ENCODE data around the gene MAP3K20. TPM values are rescaled to one million over a fixed set of nuclear protein-coding genes. Genes with fewer than 3 reads are reported as not detected.

The MAP3K20 gene
- total RNA-seq, 1 experiment from 2014 or later = 15.2 TPM

GRCh38 chr2:173130496-173131465, 55.1 kb downstream of the MAP3K20 start (continued):
- TF ChIP-seq, protein P1, sequence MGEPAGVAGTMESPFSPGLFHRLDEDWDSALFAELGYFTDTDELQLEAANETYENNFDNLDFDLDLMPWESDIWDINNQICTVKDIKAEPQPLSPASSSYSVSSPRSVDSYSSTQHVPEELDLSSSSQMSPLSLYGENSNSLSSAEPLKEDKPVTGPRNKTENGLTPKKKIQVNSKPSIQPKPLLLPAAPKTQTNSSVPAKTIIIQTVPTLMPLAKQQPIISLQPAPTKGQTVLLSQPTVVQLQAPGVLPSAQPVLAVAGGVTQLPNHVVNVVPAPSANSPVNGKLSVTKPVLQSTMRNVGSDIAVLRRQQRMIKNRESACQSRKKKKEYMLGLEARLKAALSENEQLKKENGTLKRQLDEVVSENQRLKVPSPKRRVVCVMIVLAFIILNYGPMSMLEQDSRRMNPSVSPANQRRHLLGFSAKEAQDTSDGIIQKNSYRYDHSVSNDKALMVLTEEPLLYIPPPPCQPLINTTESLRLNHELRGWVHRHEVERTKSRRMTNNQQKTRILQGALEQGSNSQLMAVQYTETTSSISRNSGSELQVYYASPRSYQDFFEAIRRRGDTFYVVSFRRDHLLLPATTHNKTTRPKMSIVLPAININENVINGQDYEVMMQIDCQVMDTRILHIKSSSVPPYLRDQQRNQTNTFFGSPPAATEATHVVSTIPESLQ (CRISPR knock-in tag; IDR thresholded peaks at IDR 0.05) = no peak
- TF ChIP-seq NR1H2 (CRISPR knock-in tag; IDR thresholded peaks at IDR 0.05) (no peak), CREB1 (CRISPR knock-in tag; IDR thresholded peaks at IDR 0.05) (no peak), ESRRA (CRISPR knock-in tag; IDR thresholded peaks at IDR 0.05; ENCODE audit: borderline replicate concordance) (no peak), FOXJ3 (CRISPR knock-in tag; IDR thresholded peaks at IDR 0.05; ENCODE audit: borderline replicate concordance) (no peak), SOX15 (CRISPR knock-in tag; IDR thresholded peaks at IDR 0.05) (no peak), CBFB (CRISPR knock-in tag; IDR thresholded peaks at IDR 0.05; ENCODE audit: low read depth) (no peak), SMAD4 (CRISPR knock-in tag; IDR thresholded peaks at IDR 0.05) (no peak), FOXP4 (CRISPR knock-in tag; IDR thresholded peaks at IDR 0.05) (no peak), ZBTB21 (CRISPR knock-in tag; IDR thresholded peaks at IDR 0.05; ENCODE audit: borderline replicate concordance) (no peak)
- TF ChIP-seq, protein P2, sequence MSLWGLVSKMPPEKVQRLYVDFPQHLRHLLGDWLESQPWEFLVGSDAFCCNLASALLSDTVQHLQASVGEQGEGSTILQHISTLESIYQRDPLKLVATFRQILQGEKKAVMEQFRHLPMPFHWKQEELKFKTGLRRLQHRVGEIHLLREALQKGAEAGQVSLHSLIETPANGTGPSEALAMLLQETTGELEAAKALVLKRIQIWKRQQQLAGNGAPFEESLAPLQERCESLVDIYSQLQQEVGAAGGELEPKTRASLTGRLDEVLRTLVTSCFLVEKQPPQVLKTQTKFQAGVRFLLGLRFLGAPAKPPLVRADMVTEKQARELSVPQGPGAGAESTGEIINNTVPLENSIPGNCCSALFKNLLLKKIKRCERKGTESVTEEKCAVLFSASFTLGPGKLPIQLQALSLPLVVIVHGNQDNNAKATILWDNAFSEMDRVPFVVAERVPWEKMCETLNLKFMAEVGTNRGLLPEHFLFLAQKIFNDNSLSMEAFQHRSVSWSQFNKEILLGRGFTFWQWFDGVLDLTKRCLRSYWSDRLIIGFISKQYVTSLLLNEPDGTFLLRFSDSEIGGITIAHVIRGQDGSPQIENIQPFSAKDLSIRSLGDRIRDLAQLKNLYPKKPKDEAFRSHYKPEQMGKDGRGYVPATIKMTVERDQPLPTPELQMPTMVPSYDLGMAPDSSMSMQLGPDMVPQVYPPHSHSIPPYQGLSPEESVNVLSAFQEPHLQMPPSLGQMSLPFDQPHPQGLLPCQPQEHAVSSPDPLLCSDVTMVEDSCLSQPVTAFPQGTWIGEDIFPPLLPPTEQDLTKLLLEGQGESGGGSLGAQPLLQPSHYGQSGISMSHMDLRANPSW (CRISPR knock-in tag; conservative IDR thresholded peaks at IDR 0.05; ENCODE audit: low read depth) = no peak
- TF ChIP-seq, protein P3, sequence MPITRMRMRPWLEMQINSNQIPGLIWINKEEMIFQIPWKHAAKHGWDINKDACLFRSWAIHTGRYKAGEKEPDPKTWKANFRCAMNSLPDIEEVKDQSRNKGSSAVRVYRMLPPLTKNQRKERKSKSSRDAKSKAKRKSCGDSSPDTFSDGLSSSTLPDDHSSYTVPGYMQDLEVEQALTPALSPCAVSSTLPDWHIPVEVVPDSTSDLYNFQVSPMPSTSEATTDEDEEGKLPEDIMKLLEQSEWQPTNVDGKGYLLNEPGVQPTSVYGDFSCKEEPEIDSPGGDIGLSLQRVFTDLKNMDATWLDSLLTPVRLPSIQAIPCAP (CRISPR knock-in tag; IDR thresholded peaks at IDR 0.05) = no peak
- TF ChIP-seq, protein P4, sequence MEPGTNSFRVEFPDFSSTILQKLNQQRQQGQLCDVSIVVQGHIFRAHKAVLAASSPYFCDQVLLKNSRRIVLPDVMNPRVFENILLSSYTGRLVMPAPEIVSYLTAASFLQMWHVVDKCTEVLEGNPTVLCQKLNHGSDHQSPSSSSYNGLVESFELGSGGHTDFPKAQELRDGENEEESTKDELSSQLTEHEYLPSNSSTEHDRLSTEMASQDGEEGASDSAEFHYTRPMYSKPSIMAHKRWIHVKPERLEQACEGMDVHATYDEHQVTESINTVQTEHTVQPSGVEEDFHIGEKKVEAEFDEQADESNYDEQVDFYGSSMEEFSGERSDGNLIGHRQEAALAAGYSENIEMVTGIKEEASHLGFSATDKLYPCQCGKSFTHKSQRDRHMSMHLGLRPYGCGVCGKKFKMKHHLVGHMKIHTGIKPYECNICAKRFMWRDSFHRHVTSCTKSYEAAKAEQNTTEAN (CRISPR knock-in tag; IDR thresholded peaks at IDR 0.05) = no peak

- Mint-ChIP-seq H3K36me3 (peaks cover 5% of the 10 kb centered on the region), H3K9me3 (peaks cover 5% of the 10 kb centered on the region), H3K27ac (peak overlapping the region; percentile 4; the same call in 1 of the 2 replicates), H3K4me1 (peaks cover 46% of the 10 kb centered on the region), H3K4me3 (no peak overlapping the region), H3K27me3 (ENCODE audit: low read depth) (no peaks in the 10 kb centered on the region)
- ChIA-PET POLR2A (no interaction called here), CTCF (no interaction called here)
- peak; percentile 41; the same call in 1 of the 2 replicates for ATAC-seq
- DNase-seq (ENCODE audit: low spot score) = no peak
- TF ChIP-seq, protein P3 (CRISPR knock-in tag; IDR thresholded peaks at IDR 0.05) = no peak
- TF ChIP-seq, protein P5, sequence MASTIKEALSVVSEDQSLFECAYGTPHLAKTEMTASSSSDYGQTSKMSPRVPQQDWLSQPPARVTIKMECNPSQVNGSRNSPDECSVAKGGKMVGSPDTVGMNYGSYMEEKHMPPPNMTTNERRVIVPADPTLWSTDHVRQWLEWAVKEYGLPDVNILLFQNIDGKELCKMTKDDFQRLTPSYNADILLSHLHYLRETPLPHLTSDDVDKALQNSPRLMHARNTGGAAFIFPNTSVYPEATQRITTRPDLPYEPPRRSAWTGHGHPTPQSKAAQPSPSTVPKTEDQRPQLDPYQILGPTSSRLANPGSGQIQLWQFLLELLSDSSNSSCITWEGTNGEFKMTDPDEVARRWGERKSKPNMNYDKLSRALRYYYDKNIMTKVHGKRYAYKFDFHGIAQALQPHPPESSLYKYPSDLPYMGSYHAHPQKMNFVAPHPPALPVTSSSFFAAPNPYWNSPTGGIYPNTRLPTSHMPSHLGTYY (CRISPR knock-in tag; IDR thresholded peaks at IDR 0.05) = no peak
- TF ChIP-seq USF1 (CRISPR knock-in tag; IDR thresholded peaks at IDR 0.05) = 0 out of 2 replicates have a peak, but pooled peaks have one; percentile 16
- TF ChIP-seq, protein P6, sequence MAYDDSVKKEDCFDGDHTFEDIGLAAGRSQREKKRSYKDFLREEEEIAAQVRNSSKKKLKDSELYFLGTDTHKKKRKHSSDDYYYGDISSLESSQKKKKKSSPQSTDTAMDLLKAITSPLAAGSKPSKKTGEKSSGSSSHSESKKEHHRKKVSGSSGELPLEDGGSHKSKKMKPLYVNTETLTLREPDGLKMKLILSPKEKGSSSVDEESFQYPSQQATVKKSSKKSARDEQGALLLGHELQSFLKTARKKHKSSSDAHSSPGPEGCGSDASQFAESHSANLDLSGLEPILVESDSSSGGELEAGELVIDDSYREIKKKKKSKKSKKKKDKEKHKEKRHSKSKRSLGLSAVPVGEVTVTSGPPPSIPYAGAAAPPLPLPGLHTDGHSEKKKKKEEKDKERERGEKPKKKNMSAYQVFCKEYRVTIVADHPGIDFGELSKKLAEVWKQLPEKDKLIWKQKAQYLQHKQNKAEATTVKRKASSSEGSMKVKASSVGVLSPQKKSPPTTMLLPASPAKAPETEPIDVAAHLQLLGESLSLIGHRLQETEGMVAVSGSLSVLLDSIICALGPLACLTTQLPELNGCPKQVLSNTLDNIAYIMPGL (CRISPR knock-in tag; IDR thresholded peaks at IDR 0.05) = no peak
- TF ChIP-seq, protein P7, sequence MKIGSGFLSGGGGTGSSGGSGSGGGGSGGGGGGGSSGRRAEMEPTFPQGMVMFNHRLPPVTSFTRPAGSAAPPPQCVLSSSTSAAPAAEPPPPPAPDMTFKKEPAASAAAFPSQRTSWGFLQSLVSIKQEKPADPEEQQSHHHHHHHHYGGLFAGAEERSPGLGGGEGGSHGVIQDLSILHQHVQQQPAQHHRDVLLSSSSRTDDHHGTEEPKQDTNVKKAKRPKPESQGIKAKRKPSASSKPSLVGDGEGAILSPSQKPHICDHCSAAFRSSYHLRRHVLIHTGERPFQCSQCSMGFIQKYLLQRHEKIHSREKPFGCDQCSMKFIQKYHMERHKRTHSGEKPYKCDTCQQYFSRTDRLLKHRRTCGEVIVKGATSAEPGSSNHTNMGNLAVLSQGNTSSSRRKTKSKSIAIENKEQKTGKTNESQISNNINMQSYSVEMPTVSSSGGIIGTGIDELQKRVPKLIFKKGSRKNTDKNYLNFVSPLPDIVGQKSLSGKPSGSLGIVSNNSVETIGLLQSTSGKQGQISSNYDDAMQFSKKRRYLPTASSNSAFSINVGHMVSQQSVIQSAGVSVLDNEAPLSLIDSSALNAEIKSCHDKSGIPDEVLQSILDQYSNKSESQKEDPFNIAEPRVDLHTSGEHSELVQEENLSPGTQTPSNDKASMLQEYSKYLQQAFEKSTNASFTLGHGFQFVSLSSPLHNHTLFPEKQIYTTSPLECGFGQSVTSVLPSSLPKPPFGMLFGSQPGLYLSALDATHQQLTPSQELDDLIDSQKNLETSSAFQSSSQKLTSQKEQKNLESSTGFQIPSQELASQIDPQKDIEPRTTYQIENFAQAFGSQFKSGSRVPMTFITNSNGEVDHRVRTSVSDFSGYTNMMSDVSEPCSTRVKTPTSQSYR (CRISPR knock-in tag; IDR thresholded peaks at IDR 0.05) = no peak
Observed at GRCh38 chr2:173132531-173132930, 56.9 kb downstream of the MAP3K20 start.

Data from WTC11 (cell line).